ENCODE results near the gene UBL4B.

UBL4B gene

DNA sequence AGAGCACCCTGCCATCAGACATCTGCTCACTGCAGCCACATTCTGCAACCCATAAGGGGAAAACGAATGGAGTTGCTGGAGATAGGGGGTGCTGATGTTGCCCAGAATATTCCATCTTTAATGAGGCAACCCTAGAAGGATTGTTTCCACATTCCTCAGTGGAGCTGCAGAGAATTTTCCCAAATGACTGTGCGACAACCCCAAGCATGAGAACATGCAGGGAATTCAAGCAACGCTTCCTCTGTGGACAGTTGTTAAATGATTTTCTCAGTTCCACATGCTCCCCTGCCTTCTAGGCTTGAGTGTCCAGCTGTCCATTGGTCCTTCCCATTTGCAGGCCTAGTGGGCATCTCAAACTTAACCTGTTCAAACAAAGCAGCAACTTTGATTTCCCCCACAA, 20.5 kb upstream of the UBL4B start:
- DNase-seq (ENCODE audit: low read depth): no peak
- TF ChIP-seq CTCF (IDR thresholded peaks at IDR 0.05; ENCODE audit: insufficient read depth, low read depth, low read length, missing control alignments): no peak
- no peak overlapping the region for H3K4me3 ChIP-seq (ENCODE audit: low read depth, low read length)

DNA sequence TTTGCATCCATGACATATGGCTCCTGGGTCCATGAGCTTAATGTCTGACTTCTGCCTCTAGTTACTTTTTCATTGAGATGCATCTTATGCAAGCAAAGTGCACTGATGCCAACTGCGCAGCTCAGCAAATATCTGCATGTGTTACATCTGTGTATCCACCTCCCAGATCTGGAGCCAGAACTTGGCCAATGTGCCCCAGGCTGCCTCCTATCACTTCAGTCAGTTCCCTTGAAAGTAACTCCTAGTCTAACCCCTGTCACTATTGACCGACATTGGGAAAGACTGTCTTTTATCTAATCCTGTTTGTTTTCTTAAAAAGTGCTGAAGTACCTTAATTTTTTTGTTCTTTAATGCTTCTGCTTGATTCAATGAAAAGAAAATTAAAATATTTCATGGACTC, 19.3 kb upstream of the UBL4B start:
- H3K4me3 ChIP-seq (ENCODE audit: low read depth, low read length): no peak overlapping the region
- TF ChIP-seq CTCF (IDR thresholded peaks at IDR 0.05; ENCODE audit: insufficient read depth, low read depth, low read length, missing control alignments): no peak
- no peak for DNase-seq (ENCODE audit: low read depth)

DNA sequence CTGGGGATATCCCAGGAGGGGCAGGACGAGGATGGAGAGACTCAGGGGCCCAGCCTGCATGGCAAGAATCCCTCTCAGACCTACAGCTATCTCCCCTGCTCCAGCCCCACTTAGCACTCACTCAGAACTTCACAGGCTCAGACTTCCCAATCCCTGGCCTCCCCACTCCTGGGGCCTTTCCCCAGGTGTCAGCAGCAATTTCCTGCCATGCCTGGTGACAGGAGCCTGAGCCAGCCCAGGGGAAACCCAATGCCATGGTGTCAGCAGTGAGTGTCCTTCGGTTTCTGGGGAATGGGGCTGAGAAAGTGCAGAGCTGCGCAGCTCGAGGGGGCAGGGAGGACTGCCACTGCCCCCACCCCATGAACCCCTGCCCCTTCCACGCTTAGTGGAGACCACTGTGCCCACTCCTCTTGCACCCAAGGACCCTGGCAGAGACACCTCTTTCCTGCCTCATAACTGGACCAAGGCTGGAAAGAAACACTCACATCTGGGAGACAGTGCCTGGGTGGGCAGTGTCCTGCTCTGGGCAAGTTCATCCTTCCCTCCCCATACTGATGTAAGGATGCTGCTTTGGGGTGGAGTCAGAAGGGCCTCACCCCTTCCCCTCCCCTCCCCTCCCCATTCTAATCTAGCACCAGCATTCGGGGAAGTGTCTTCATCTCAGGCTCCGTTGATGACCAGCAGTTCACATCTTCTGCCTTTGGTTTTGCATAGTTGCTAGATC, 17.1 kb upstream of the UBL4B start:
- H3K4me3 ChIP-seq (ENCODE audit: low read depth, low read length): no peak overlapping the region
- no peak for DNase-seq (ENCODE audit: low read depth)
- TF ChIP-seq CTCF (IDR thresholded peaks at IDR 0.05; ENCODE audit: insufficient read depth, low read depth, low read length, missing control alignments): no peak

GRCh38 chr1:110097507-110098221, 14.6 kb upstream of the UBL4B start:
- no peak for TF ChIP-seq CTCF (IDR thresholded peaks at IDR 0.05; ENCODE audit: insufficient read depth, low read depth, low read length, missing control alignments)
- H3K4me3 ChIP-seq (ENCODE audit: low read depth, low read length): no peak overlapping the region
- DNase-seq (ENCODE audit: low read depth): no peak

- no peak overlapping the region for H3K4me3 ChIP-seq (ENCODE audit: low read depth, low read length)
- no peak for TF ChIP-seq CTCF (IDR thresholded peaks at IDR 0.05; ENCODE audit: insufficient read depth, low read depth, low read length, missing control alignments)
- no peak for DNase-seq (ENCODE audit: low read depth)
These were observed 13.8 kb upstream of the UBL4B start for GRCh38 chr1:110098222-110099026.

- DNase-seq (ENCODE audit: low read depth): no peak
- H3K4me3 ChIP-seq (ENCODE audit: low read depth, low read length): no peak overlapping the region
- no peak for TF ChIP-seq CTCF (IDR thresholded peaks at IDR 0.05; ENCODE audit: insufficient read depth, low read depth, low read length, missing control alignments)
These were observed 11.9 kb upstream of the UBL4B start for GRCh38 chr1:110100335-110100734.
